Fibroblast of skin of right quadriceps (primary cell): ENCODE data around the gene SERBP1.

ENCODE experiments used
- DNase-seq: peaks from one replicate; pipeline ENCODE4 v3.0.0-alpha.2; 2013

Gene SERBP1

DNA sequence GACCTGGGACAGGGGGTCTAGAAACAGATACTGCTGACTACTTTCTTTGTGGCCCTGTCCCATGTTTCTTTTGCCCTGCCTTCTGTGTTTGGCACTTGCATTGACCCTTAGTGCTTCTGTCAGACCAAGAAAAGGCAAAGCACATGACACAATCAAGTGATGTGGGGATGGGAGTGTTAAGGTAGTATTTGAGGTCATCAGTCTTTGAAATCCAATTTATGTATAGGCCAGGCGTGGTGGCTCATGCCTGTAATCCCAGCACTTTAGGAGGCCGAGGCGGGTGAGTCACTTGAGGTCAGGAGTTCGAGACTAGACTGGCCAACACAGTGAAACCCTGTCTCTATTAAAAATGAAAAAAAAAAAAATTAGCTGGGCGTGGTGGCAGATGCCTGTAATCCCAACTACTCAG, 26.0 kb downstream of the SERBP1 start:
- peak; percentile 12 for DNase-seq

DNA sequence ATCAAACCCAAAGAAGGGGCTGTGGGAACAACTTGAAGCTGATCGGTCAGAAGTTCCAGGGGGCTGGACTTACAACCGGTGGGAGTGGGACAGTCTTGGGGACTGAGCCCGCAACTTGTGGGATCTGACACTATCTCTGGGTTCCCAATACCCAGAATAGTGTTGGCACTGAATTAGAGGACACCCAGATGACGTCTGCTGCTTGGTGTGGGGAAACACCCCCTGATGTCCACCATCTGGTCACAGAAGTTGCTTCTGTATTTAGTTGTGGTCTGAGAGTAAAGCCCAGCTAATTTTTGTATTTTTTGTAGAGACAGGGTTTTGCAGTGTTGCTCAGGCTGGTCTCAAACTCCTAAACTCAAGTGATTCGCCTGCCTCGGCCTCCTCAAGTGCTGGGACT, 28.8 kb downstream of the SERBP1 start:
- no peak for DNase-seq

DNA sequence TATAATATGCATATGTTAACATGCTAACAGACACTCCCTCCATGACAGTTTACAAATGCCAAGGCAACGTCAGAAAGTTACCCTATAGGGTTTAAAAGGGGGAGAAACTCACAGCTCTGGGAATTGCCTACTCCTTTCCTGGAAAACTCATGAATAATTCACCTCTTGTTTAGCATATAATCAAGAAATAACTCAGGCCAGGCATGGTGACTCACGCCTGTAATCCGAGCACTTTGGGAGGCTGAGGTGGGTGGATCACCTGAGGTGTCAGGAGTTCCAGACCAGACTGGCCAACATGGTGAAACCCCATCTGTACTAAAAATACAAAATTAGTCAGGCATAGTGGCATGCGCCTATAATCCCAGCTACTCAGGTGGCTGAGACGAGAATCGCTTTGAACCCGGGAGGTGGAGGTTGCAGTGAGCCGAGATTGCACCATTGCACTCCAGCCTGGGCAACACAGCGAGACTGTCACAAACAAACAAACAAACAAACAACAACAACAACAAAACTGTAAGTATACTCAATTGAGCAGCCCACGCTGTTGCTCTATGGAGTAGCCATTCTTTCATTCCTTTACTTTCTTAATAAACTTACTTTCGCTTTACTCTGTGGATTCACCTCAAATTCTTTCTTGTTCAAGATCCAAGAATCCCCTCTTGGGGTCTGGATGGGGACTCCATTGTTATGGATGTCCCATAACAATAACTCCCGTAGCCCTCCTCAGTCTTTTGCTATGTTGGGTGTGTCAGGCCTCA, 30.0 kb downstream of the SERBP1 start:
- peak; percentile 47 for DNase-seq

DNA sequence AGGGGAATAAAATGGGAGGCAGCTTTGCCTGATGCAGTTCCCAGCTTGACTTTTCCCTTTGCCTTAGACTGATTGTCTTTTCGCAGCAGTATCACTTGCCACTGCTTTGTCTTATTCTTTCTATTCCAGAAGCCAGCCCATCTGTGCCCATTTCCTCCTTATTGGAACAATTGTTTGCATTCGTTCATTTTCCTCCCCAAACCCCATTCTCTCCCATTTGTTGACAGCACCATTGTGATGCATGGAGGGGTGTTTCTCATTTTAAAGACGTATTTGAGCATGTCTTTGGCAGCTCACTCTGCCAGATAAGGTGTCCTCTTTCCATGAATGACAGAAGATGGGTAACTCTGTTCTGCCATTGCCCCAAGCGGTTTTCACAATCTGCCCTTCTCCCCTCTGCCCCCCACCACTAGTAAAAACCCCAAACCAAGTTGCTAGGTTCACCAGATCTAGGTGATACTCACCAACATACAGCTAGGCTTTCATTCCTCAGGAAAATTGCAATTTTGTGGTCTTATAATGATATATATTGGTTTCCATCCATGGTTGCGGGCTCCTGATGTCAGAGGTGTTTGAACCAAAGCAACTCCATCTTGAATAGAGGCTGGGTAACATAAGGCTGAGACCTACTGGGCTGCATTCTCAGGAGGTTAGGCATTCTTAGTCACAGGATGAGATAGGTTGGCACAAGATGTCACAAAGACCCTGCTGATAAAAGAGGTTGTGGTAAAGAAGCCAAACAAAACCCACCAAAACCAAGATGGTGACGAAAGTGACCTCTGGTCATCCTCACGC, 30.8 kb downstream of the SERBP1 start:
- DNase-seq, result no peak

DNA sequence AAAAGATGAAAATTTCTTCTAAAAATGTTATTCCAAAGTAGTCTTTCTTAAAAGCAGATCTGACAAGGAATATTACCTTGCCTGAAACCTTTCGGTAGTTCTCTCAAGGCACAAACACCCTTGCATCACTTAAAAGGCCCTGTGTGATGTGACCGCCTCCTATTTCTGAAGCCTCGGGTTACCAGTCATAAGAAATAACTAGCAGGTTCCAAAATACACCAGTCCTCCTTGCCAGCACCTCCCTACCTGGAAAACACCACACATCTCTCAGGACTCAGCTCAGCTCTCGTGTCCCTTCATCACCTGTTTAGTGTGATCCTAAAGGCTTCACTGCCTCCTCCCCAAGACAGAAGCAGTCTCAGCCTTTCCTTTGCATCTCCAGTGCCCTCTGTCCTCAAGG, 35.7 kb downstream of the SERBP1 start:
- DNase-seq, result no peak

GRCh38 chr1:67393737-67394136, 36.5 kb downstream of the SERBP1 start:
- no peak for DNase-seq

- DNase-seq, result no peak
These were observed 37.0 kb downstream of the SERBP1 start for GRCh38 chr1:67393240-67393639.

DNA sequence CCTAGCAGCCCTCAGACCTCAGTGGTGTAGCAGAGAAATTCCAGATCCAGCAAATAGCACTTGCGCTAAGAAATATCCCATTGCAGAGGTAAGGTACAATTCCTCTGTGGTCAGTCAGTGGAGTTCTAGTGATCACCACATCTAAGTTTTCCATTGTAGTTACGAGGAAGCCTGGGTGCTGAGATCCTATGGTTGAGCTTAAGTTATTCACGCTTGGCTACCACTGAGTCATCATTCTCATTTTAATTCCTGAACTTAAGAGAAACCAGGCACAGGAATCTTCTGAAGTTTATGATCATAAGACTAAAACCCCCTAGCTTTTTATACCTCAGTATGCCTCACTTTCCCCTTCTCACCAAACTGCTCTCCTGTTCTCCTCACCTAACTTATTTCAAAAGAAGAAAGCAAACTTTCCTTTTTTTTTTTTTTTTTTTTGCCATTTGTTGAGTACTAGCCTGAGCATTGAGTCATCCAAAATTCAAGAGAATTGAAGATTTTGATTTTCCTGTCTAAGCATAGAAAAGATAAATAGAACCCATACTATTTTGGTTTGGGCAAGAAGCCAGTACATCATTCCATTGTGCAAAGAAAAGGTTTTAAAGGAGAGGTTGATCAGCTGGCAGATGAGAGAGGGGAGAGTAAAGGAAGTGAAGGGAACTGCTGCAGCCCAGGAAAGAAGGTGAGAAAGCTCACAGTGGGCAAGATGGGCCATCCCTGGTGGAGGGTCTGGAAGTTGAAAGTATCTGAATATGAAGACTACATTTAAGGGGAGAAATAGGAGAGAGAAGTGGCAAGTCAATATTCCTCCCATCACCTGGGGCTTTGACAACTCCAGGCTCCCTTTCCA, 39.9 kb downstream of the SERBP1 start:
- peak; percentile 77 for DNase-seq

DNA sequence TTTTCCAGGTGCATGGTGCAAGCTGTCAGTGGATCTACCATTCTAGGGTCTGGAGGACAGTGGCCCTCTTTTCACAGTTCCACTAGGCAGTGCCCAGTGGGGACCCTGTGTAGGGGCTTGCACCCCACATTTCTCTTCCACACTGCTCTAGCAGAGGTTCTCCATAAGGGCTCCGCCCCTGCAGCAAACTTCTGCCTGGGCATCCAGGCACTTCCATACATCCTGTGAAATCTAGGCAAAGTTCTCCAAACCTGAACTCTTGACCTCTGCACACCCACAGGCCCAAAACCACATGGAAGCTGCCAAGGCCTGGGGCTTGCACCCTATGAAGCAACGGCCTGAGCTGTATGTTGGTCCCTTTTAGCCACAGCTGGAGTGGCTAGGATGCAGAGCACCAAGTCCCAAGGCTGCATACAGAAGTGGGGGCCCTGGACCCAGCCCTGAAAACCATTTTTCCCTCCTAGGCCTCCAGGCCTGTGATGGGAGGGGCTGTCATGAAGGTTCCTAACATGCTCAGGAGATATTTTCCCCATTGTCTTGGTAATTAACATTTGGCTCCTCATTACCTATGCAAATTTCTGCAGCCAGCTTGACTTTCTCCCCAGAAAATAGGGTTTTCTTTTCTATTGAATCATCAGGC, 46.1 kb downstream of the SERBP1 start:
- DNase-seq, result no peak

DNA sequence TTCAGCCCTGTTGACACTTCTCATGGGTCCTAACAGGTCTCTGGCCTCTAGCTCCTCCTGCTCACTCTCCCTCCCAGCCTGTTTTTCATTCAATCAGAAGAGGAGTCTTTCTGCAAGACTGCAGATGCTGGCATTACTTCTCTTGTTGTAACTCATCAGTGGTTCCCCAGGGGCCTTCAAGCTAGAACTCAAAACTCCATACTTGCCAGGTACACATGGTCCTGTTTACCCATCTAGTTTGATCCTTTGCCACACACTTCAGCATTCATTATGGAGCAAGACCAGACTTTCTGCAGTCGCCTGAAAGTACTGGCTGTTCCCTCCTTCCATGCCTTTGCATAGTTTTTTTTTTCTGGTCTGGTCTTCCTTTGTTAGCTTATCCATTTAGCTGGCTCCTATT, 47.9 kb downstream of the SERBP1 start:
- DNase-seq, result no peak

GRCh38 chr1:67381154-67381553, 49.0 kb downstream of the SERBP1 start:
- DNase-seq, result no peak

DNA sequence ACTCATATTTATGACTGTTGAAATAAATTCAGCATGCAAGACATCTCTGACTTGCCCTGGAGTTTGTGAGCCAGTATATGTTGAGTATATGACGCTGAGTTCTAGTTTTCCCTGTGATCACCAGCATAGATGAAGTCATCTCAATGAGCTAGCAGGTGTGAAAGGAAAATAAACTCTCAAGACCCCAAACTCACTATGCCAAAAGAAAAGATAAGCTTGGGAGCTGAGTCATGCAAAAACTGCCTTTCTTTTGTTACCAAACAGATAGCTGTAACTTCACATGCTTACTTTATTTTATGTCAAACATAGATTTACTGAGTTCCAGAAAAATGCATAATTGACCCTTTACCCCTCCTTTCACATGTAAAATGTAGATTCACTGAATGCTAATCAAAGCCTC, 52.9 kb downstream of the SERBP1 start:
- DNase-seq, result no peak

DNA sequence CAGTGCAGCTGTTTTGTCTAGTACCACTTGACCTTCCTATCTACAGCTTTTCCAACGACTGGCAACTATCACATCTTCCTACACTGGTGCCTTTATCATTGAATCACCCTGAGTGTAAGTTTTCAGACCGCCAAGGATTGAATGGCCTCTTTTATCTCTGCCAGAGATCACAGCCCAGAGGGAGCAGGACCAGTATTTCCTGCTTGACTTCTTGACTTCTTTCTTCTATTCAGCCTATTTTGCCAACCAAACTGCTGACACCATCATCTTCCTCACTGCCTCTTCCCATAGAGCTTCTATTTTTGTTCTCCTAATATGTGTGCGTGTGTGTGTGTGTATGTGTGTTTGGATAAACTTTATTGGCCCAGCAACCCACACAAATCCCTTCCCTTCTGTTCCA, 53.8 kb downstream of the SERBP1 start:
- DNase-seq, result no peak

- no peak for DNase-seq
These were observed 57.3 kb downstream of the SERBP1 start for GRCh38 chr1:67372898-67373297.

DNA sequence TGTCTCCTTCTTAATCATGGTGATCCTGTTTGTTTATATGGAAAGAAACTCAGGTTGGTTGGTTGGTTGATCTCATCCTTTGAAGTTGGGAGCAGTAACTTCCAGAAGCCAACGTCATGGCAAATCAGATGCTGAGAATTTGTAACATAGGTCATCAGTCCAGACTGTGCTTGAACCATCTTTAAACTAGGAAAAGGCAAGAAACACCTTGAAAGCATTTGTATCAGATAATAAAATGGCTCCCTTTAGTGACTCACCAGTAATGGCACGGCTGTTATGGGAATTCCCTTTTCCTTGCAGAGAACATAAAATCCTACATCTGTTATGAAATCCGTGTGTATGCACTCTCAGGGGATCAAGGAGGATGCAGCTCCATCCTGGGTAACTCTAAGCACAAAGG, 58.1 kb downstream of the SERBP1 start:
- peak; percentile 40 for DNase-seq

- no peak for DNase-seq
These were observed 58.5 kb downstream of the SERBP1 start for GRCh38 chr1:67371681-67372080.

DNA sequence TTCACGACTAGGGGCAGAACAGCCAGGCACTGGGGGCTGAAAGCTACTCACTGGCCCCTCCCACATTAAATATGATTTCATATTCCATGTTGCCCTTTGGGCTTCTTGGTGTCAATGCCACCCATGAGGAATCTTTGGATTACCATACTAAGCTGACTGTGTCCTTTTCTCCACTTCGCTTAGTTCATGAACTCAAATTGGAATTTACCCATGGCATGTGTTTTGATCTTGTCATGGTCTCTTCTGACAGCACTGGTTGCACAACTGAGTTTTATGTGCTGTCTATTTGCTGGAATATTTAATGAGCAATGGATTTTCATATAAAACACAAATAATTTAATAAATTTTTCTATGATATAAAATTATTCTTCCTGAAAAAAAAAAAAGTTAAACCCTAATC, 59.2 kb downstream of the SERBP1 start:
- DNase-seq, result no peak

DNA sequence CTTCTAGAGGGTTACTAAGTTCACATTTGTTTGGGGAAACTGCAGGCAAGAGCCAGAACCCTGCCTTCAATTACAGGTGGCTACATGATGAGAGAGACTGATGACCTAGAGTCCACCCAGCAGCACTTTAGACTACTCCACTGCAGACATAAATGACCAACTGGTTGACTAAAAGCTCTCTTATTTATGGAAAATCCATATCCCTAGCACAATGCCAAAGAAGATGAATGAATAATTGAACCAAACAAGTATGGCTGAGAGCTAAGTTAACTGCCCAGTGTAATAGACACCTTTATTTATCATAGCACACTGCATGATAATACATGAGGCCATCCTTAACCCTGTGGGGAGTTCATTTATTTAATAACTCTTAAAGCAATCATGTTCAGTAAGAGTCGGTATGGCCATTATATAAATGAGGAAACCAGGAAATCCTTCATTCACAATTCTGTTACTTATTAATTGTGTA, 62.1 kb downstream of the SERBP1 start:
- no peak for DNase-seq

DNA sequence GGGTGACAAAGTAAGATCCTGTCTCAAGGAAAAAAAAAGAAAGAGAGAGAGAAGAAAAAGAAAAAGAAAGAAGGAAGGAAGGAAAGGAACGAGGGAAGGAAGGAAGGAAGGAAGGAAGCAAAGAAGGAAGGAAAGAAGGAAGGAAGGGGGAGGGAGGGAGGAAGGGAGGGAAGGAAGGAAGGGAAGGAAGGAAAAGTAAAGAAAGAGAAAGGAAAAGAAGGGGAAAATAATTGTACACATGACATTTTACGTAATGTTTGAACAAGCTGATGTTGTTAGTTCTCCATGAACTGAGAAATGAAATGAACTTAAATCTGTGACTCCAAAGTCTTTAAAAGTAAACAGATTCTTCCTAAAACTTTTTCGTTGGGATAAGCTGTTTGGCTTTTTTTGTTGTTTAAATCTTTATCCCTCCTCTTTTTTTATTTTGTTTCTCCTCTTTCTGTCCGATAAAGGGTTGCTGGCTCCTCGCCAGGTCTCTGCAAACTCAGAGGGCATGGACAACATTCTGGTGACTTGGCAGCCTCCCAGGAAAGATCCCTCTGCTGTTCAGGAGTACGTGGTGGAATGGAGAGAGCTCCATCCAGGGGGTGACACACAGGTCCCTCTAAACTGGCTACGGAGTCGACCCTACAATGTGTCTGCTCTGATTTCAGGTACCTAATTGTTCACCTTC, 62.7 kb downstream of the SERBP1 start:
- DNase-seq, result peak; percentile 27

- no peak for DNase-seq
These were observed 68.6 kb downstream of the SERBP1 start for GRCh38 chr1:67361641-67362040.

- no peak for DNase-seq
These were observed 70.6 kb downstream of the SERBP1 start for GRCh38 chr1:67359592-67359991.
